ENCODE measurements around the gene CDH2. TPM values are rescaled to one million over a fixed set of nuclear protein-coding genes. Genes with fewer than 3 reads are reported as not detected.

CDH2 gene
- total RNA-seq, 4 donors from 2014 or later = 0.47 to 1.7 (median 1.1) TPM; not detected in 1

DNA sequence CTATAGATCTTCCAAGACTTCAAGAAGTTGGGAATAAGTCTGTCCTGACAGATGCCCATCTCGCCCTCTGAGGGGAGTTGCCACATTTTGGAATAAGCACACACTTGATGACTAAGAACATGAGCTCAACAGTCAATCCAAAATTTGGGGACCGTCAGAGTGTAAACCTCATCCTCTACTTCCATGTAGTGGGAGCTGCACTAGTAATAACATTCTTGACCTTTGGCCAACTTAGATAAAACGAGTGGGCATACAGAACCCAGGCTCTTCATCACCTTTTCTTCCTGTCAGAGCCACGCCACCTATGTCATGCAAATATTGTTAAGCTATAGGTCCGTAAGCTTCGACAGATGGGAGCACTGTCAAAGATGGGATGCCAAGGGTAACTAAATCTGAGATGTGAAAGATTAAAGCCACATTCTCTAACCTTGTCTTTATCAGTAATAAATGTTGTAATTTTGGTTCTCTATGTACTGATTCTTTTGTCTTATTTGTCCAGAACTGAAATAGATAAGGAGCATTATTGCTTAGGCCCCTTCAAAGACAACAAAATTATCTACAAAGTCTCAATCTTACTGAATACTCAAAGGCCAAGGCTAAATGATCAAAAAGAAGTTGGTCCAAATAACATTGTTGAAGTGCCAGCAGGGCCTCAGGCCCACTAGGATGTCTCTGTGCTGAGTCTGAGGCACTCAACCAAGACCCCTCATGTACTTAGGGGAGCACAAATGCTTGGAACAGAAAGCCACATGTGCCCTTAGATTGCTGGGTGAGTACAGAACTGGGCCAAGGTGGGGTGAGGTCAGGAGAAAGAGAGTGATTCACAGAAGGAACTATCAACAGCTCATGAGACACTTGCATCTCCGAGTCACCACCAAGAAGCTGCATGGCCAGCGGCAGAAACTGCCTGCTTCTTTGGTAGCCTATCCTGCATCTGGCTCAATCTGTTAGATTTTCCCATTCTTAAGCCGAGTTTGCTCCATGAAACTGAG, 15.0 kb downstream of the CDH2 start:
- no peak overlapping the region for H3K4me3 ChIP-seq
- H3K4me1 ChIP-seq = no peaks in the 10 kb centered on the region
- H3K27ac ChIP-seq = no peak overlapping the region
- H3K9me3 ChIP-seq = no peaks in the 10 kb centered on the region
- no peak for TF ChIP-seq POLR2A (IDR thresholded peaks at IDR 0.05)
- H3K36me3 ChIP-seq = no peaks in the 10 kb centered on the region
- no peak for DNase-seq (ENCODE audit: low spot score in 2 of 2)
- WGBS = 85% methylated on average over 9 of the region's 9 CpGs
- no peaks in the 10 kb centered on the region for H3K27me3 ChIP-seq

GRCh38 chr18:28159055-28159454, 17.9 kb downstream of the CDH2 start:
- DNase-seq (ENCODE audit: low spot score in 2 of 2) = no peak
- 58% methylated on average over 2 of the region's 2 CpGs for WGBS
- H3K4me3 ChIP-seq = no peak overlapping the region
- H3K4me1 ChIP-seq = no peaks in the 10 kb centered on the region
- H3K27me3 ChIP-seq = no peaks in the 10 kb centered on the region
- no peak overlapping the region for H3K27ac ChIP-seq
- no peak for TF ChIP-seq EP300 (IDR thresholded peaks at IDR 0.05)
- no peak for TF ChIP-seq POLR2AphosphoS5 (IDR thresholded peaks at IDR 0.05)
- no peak for TF ChIP-seq POLR2A (IDR thresholded peaks at IDR 0.05)
- TF ChIP-seq, protein P1, sequence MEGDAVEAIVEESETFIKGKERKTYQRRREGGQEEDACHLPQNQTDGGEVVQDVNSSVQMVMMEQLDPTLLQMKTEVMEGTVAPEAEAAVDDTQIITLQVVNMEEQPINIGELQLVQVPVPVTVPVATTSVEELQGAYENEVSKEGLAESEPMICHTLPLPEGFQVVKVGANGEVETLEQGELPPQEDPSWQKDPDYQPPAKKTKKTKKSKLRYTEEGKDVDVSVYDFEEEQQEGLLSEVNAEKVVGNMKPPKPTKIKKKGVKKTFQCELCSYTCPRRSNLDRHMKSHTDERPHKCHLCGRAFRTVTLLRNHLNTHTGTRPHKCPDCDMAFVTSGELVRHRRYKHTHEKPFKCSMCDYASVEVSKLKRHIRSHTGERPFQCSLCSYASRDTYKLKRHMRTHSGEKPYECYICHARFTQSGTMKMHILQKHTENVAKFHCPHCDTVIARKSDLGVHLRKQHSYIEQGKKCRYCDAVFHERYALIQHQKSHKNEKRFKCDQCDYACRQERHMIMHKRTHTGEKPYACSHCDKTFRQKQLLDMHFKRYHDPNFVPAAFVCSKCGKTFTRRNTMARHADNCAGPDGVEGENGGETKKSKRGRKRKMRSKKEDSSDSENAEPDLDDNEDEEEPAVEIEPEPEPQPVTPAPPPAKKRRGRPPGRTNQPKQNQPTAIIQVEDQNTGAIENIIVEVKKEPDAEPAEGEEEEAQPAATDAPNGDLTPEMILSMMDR (IDR thresholded peaks at IDR 0.05) = no peak
- no peaks in the 10 kb centered on the region for H3K9me3 ChIP-seq
- no peaks in the 10 kb centered on the region for H3K36me3 ChIP-seq

DNA sequence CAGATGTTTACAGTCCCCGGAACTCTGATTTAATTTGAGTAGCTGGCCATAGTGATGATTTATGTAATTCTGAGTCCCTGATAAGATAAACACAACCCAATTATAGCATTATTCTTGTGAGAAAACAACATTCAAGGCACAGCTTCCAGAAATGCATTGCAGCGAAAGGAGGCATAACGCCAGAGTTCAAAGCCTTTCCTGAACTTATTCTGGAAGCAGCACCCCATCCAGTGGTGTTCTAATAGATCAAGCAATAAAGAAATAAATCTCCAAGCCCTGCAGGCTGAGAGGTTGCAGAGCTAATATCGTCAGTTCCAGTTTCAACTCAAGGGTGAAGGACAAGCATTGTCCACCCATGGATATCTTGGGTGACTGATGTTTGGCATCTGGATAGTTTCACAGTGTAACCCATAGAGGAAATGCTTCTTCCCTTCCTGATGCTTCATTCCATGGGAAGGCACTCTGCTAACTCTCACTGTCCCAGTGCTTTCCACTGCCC, 18.8 kb downstream of the CDH2 start:
- no peak overlapping the region for H3K4me3 ChIP-seq
- H3K36me3 ChIP-seq = no peaks in the 10 kb centered on the region
- H3K4me1 ChIP-seq = no peaks in the 10 kb centered on the region
- no peaks in the 10 kb centered on the region for H3K9me3 ChIP-seq
- no peak overlapping the region for H3K27ac ChIP-seq
- H3K27me3 ChIP-seq = no peaks in the 10 kb centered on the region
- TF ChIP-seq POLR2AphosphoS5 (IDR thresholded peaks at IDR 0.05) = no peak
- TF ChIP-seq EP300 (IDR thresholded peaks at IDR 0.05) = no peak
- TF ChIP-seq POLR2A (IDR thresholded peaks at IDR 0.05) = no peak
- TF ChIP-seq, protein P1 (IDR thresholded peaks at IDR 0.05) = no peak
- WGBS = 53% methylated on average over 4 of the region's 4 CpGs
- DNase-seq (ENCODE audit: low spot score in 2 of 2) = no peak

- DNase-seq (ENCODE audit: low spot score in 2 of 2) = no peak
- no peaks in the 10 kb centered on the region for H3K9me3 ChIP-seq
- no peaks in the 10 kb centered on the region for H3K4me1 ChIP-seq
- H3K4me3 ChIP-seq = no peak overlapping the region
- H3K27me3 ChIP-seq = no peaks in the 10 kb centered on the region
- TF ChIP-seq POLR2A (IDR thresholded peaks at IDR 0.05) (no peak), POLR2AphosphoS5 (IDR thresholded peaks at IDR 0.05) (no peak), EP300 (IDR thresholded peaks at IDR 0.05) (no peak)
- TF ChIP-seq, protein P1 (IDR thresholded peaks at IDR 0.05) = no peak
- 74% methylated on average over 3 of the region's 3 CpGs for WGBS
- H3K27ac ChIP-seq = no peak overlapping the region
- H3K36me3 ChIP-seq = no peaks in the 10 kb centered on the region
Observed at GRCh38 chr18:28153485-28154065, 23.4 kb downstream of the CDH2 start.

GRCh38 chr18:28152754-28153153, 24.2 kb downstream of the CDH2 start:
- Histone ChIP-seq H3K27me3 (no peaks in the 10 kb centered on the region), H3K4me1 (no peaks in the 10 kb centered on the region), H3K9me3 (no peaks in the 10 kb centered on the region), H3K4me3 (no peak overlapping the region), H3K27ac (no peak overlapping the region), H3K36me3 (no peaks in the 10 kb centered on the region)
- no peak for DNase-seq (ENCODE audit: low spot score in 2 of 2)
- no peak for TF ChIP-seq POLR2A (IDR thresholded peaks at IDR 0.05)
- TF ChIP-seq, protein P1 (IDR thresholded peaks at IDR 0.05) = no peak
- no peak for TF ChIP-seq POLR2AphosphoS5 (IDR thresholded peaks at IDR 0.05)
- no peak for TF ChIP-seq EP300 (IDR thresholded peaks at IDR 0.05)
- WGBS = 40% methylated on average over 3 of the region's 3 CpGs

All from suprapubic skin (tissue), 4 donors.